Measurements from ENCODE around the gene KCND3. TPM values are rescaled to one million over a fixed set of nuclear protein-coding genes. Genes with fewer than 3 reads are reported as not detected.

KCND3 gene
- total RNA-seq, 5 donors from 2014 or later (not counting 1 experiment from before 2014, with no cell fraction given) = not detected

GRCh38 chr1:111836111-111836510 is 153.4 kb downstream of the KCND3 start:
- Mint-ChIP-seq H3K9me3 (no peaks in the 10 kb centered on the region), H3K36me3 (no peaks in the 10 kb centered on the region), H3K27ac (no peak overlapping the region), H3K4me3 (no peak overlapping the region), H3K4me1 (no peaks in the 10 kb centered on the region), H3K27me3 (peaks cover 12 to 32% of the 10 kb centered on the region in 2 donors)
- Histone ChIP-seq H3K36me3 (ENCODE audit: control insufficient read depth in 2 of 2, extremely low read depth in 1 of 2, insufficient read depth in 1 of 2, low read length in 1 of 2) (no peaks in the 10 kb centered on the region), H3K27ac (ENCODE audit: low read length) (no peak overlapping the region), H3K9me3 (no peaks in the 10 kb centered on the region), H3K4me3 (ENCODE audit: control insufficient read depth in 1 of 2, extremely low read depth in 1 of 2, low read length in 1 of 2) (no peak overlapping the region), H3K4me1 (ENCODE audit: control insufficient read depth in 1 of 2, extremely low read depth in 1 of 2, insufficient read depth in 2 of 2, low read length in 2 of 2) (no peaks in the 10 kb centered on the region), H3K27me3 (replicated peaks in 1 of 2; ENCODE audit: control insufficient read depth in 2 of 2, extremely low read depth in 1 of 2, insufficient read depth in 2 of 2, low read length in 1 of 2) (peaks cover 4 to 10% of the 10 kb centered on the region in 2 experiments)
- POLR2A ChIA-PET = no interaction called here
- CTCF ChIA-PET = no interaction called here
- ATAC-seq (replicated peaks in 1 of 4) = no peak
- 100% methylated on average over 2 of the region's 7 CpGs for WGBS (ENCODE audit: insufficient coverage)
- no peak for DNase-seq

- POLR2A ChIA-PET = no interaction called here
- DNase-seq = no peak
- no peaks in the 10 kb centered on the region for H3K9me3 Mint-ChIP-seq
- CTCF ChIA-PET = no interaction called here
- Histone ChIP-seq H3K27ac (ENCODE audit: low read length) (no peak overlapping the region), H3K27me3 (replicated peaks in 1 of 2; ENCODE audit: control insufficient read depth in 2 of 2, extremely low read depth in 1 of 2, insufficient read depth in 2 of 2, low read length in 1 of 2) (peaks cover 4 to 10% of the 10 kb centered on the region in 2 experiments), H3K36me3 (ENCODE audit: control insufficient read depth in 2 of 2, extremely low read depth in 1 of 2, insufficient read depth in 1 of 2, low read length in 1 of 2) (no peaks in the 10 kb centered on the region), H3K4me1 (ENCODE audit: control insufficient read depth in 1 of 2, extremely low read depth in 1 of 2, insufficient read depth in 2 of 2, low read length in 2 of 2) (no peaks in the 10 kb centered on the region), H3K4me3 (ENCODE audit: control insufficient read depth in 1 of 2, extremely low read depth in 1 of 2, low read length in 1 of 2) (no peak overlapping the region), H3K9me3 (no peaks in the 10 kb centered on the region)
- no peak overlapping the region for H3K4me3 Mint-ChIP-seq
- H3K27me3 Mint-ChIP-seq = peaks cover 14 to 33% of the 10 kb centered on the region in 2 donors
- H3K4me1 Mint-ChIP-seq = no peaks in the 10 kb centered on the region
- WGBS (ENCODE audit: insufficient coverage) = 83% methylated on average over 1 of the region's 3 CpGs
- H3K36me3 Mint-ChIP-seq = no peaks in the 10 kb centered on the region
- no peak for ATAC-seq (replicated peaks in 1 of 4)
- no peak overlapping the region for H3K27ac Mint-ChIP-seq
Observed at GRCh38 chr1:111835514-111835913, 154.0 kb downstream of the KCND3 start.

- no peaks in the 10 kb centered on the region for H3K9me3 ChIP-seq
- POLR2A ChIA-PET = no interaction called here
- WGBS (ENCODE audit: insufficient coverage) = 95% methylated on average over 3 of the region's 5 CpGs
- no peak overlapping the region for H3K4me3 ChIP-seq (ENCODE audit: control insufficient read depth in 1 of 2, extremely low read depth in 1 of 2, low read length in 1 of 2)
- Mint-ChIP-seq H3K27ac (no peak overlapping the region), H3K9me3 (no peaks in the 10 kb centered on the region), H3K36me3 (no peaks in the 10 kb centered on the region), H3K4me1 (no peaks in the 10 kb centered on the region), H3K4me3 (no peak overlapping the region), H3K27me3 (peaks cover 14 to 35% of the 10 kb centered on the region in 2 donors)
- CTCF ChIA-PET = no interaction called here
- DNase-seq = no peak
- ATAC-seq (replicated peaks in 1 of 4) = no peak
- no peaks in the 10 kb centered on the region for H3K36me3 ChIP-seq (ENCODE audit: control insufficient read depth in 2 of 2, extremely low read depth in 1 of 2, insufficient read depth in 1 of 2, low read length in 1 of 2)
- no peak overlapping the region for H3K27ac ChIP-seq (ENCODE audit: low read length)
- H3K4me1 ChIP-seq (ENCODE audit: control insufficient read depth in 1 of 2, extremely low read depth in 1 of 2, insufficient read depth in 2 of 2, low read length in 2 of 2) = no peaks in the 10 kb centered on the region
- peaks cover 7 to 11% of the 10 kb centered on the region in 2 experiments for H3K27me3 ChIP-seq (replicated peaks in 1 of 2; ENCODE audit: control insufficient read depth in 2 of 2, extremely low read depth in 1 of 2, insufficient read depth in 2 of 2, low read length in 1 of 2)
Observed at GRCh38 chr1:111834956-111835355, 154.5 kb downstream of the KCND3 start.

GRCh38 chr1:111833334-111833733 is 156.1 kb downstream of the KCND3 start:
- no peak overlapping the region for H3K4me3 Mint-ChIP-seq
- no peaks in the 10 kb centered on the region for H3K9me3 Mint-ChIP-seq
- 89% methylated on average over 2 of the region's 4 CpGs for WGBS (ENCODE audit: insufficient coverage)
- H3K36me3 ChIP-seq (ENCODE audit: control insufficient read depth in 2 of 2, extremely low read depth in 1 of 2, insufficient read depth in 1 of 2, low read length in 1 of 2) = no peaks in the 10 kb centered on the region
- no peak overlapping the region for H3K4me3 ChIP-seq (ENCODE audit: control insufficient read depth in 1 of 2, extremely low read depth in 1 of 2, low read length in 1 of 2)
- H3K27ac ChIP-seq (ENCODE audit: low read length) = no peak overlapping the region
- H3K27me3 ChIP-seq (replicated peaks in 1 of 2; ENCODE audit: control insufficient read depth in 2 of 2, extremely low read depth in 1 of 2, insufficient read depth in 2 of 2, low read length in 1 of 2) = peaks cover 7 to 20% of the 10 kb centered on the region in 2 experiments
- H3K4me1 Mint-ChIP-seq = no peaks in the 10 kb centered on the region
- ChIA-PET CTCF (no interaction called here), POLR2A (no interaction called here)
- no peaks in the 10 kb centered on the region for H3K9me3 ChIP-seq
- ATAC-seq (replicated peaks in 1 of 4) (no peak), DNase-seq (no peak)
- H3K27me3 Mint-ChIP-seq = peaks cover 26 to 45% of the 10 kb centered on the region in 2 donors
- H3K36me3 Mint-ChIP-seq = no peaks in the 10 kb centered on the region
- H3K27ac Mint-ChIP-seq = no peak overlapping the region
- H3K4me1 ChIP-seq (ENCODE audit: control insufficient read depth in 1 of 2, extremely low read depth in 1 of 2, insufficient read depth in 2 of 2, low read length in 2 of 2) = no peaks in the 10 kb centered on the region

GRCh38 chr1:111832521-111833155 is 156.8 kb downstream of the KCND3 start:
- Mint-ChIP-seq H3K27ac (no peak overlapping the region), H3K27me3 (peaks cover 29 to 46% of the 10 kb centered on the region in 2 donors), H3K4me1 (no peaks in the 10 kb centered on the region), H3K9me3 (no peaks in the 10 kb centered on the region), H3K36me3 (no peaks in the 10 kb centered on the region), H3K4me3 (no peak overlapping the region)
- Histone ChIP-seq H3K4me3 (ENCODE audit: control insufficient read depth in 1 of 2, extremely low read depth in 1 of 2, low read length in 1 of 2) (no peak overlapping the region), H3K9me3 (no peaks in the 10 kb centered on the region), H3K27me3 (replicated peaks in 1 of 2; ENCODE audit: control insufficient read depth in 2 of 2, extremely low read depth in 1 of 2, insufficient read depth in 2 of 2, low read length in 1 of 2) (peaks cover 7 to 25% of the 10 kb centered on the region in 2 experiments), H3K36me3 (ENCODE audit: control insufficient read depth in 2 of 2, extremely low read depth in 1 of 2, insufficient read depth in 1 of 2, low read length in 1 of 2) (no peaks in the 10 kb centered on the region), H3K27ac (ENCODE audit: low read length) (no peak overlapping the region), H3K4me1 (ENCODE audit: control insufficient read depth in 1 of 2, extremely low read depth in 1 of 2, insufficient read depth in 2 of 2, low read length in 2 of 2) (no peaks in the 10 kb centered on the region)
- ChIA-PET POLR2A (no interaction called here), CTCF (no interaction called here)
- 69% methylated on average over 3 of the region's 10 CpGs for WGBS (ENCODE audit: insufficient coverage)
- ATAC-seq (replicated peaks in 1 of 4) (no peak), DNase-seq (no peak)

- Histone ChIP-seq H3K36me3 (ENCODE audit: control insufficient read depth in 2 of 2, extremely low read depth in 1 of 2, insufficient read depth in 1 of 2, low read length in 1 of 2) (no peaks in the 10 kb centered on the region), H3K4me1 (ENCODE audit: control insufficient read depth in 1 of 2, extremely low read depth in 1 of 2, insufficient read depth in 2 of 2, low read length in 2 of 2) (no peaks in the 10 kb centered on the region), H3K9me3 (no peaks in the 10 kb centered on the region), H3K27me3 (replicated peaks in 1 of 2; ENCODE audit: control insufficient read depth in 2 of 2, extremely low read depth in 1 of 2, insufficient read depth in 2 of 2, low read length in 1 of 2) (peaks cover 7 to 28% of the 10 kb centered on the region in 2 experiments), H3K27ac (ENCODE audit: low read length) (no peak overlapping the region), H3K4me3 (ENCODE audit: control insufficient read depth in 1 of 2, extremely low read depth in 1 of 2, low read length in 1 of 2) (no peak overlapping the region)
- DNase-seq (no peak), ATAC-seq (replicated peaks in 1 of 4) (no peak)
- no CpG with 5 or more reads among the region's 1 CpG for WGBS (ENCODE audit: insufficient coverage)
- no peaks in the 10 kb centered on the region for H3K36me3 Mint-ChIP-seq
- no peak overlapping the region for H3K4me3 Mint-ChIP-seq
- ChIA-PET CTCF (no interaction called here), POLR2A (no interaction called here)
- no peaks in the 10 kb centered on the region for H3K9me3 Mint-ChIP-seq
- H3K27ac Mint-ChIP-seq = no peak overlapping the region
- H3K4me1 Mint-ChIP-seq = no peaks in the 10 kb centered on the region
- H3K27me3 Mint-ChIP-seq = peaks cover 34 to 46% of the 10 kb centered on the region in 2 donors
Observed at GRCh38 chr1:111831153-111831552, 158.3 kb downstream of the KCND3 start.

- H3K9me3 ChIP-seq = no peaks in the 10 kb centered on the region
- WGBS (ENCODE audit: insufficient coverage) = 95% methylated on average over 2 of the region's 6 CpGs
- H3K4me1 ChIP-seq (ENCODE audit: control insufficient read depth in 1 of 2, extremely low read depth in 1 of 2, insufficient read depth in 2 of 2, low read length in 2 of 2) = no peaks in the 10 kb centered on the region
- no peak overlapping the region for H3K27ac Mint-ChIP-seq
- ATAC-seq (replicated peaks in 1 of 4) = no peak
- H3K36me3 Mint-ChIP-seq = no peaks in the 10 kb centered on the region
- H3K27ac ChIP-seq (ENCODE audit: low read length) = no peak overlapping the region
- ChIA-PET POLR2A (no interaction called here), CTCF (no interaction called here)
- peaks cover 3 to 29% of the 10 kb centered on the region in 2 experiments for H3K27me3 ChIP-seq (replicated peaks in 1 of 2; ENCODE audit: control insufficient read depth in 2 of 2, extremely low read depth in 1 of 2, insufficient read depth in 2 of 2, low read length in 1 of 2)
- DNase-seq = no peak
- H3K4me3 ChIP-seq (ENCODE audit: control insufficient read depth in 1 of 2, extremely low read depth in 1 of 2, low read length in 1 of 2) = no peak overlapping the region
- peaks cover 4 to 12% (median 6%) of the 10 kb centered on the region in 3 donors for H3K9me3 Mint-ChIP-seq
- H3K4me1 Mint-ChIP-seq = no peaks in the 10 kb centered on the region
- H3K36me3 ChIP-seq (ENCODE audit: control insufficient read depth in 2 of 2, extremely low read depth in 1 of 2, insufficient read depth in 1 of 2, low read length in 1 of 2) = no peaks in the 10 kb centered on the region
- H3K4me3 Mint-ChIP-seq = no peak overlapping the region
- H3K27me3 Mint-ChIP-seq = peaks cover 42 to 47% of the 10 kb centered on the region in 2 donors
Observed at GRCh38 chr1:111827946-111828345, 161.5 kb downstream of the KCND3 start.

All from T-cell (primary cell).